Measurements from ENCODE around the gene AGL. TPM values are rescaled to one million over a fixed set of nuclear protein-coding genes. Genes with fewer than 3 reads are reported as not detected.
A peak's percentile ranks its signal among the peaks of the same experiment; 100 is the strongest.

Gene AGL
- total and polyA plus RNA-seq, 2 of the 13 experiments (the other 11 are each of a cell fraction or from before 2014, with no cell fraction given), result 4.3 to 13.1 TPM

DNA sequence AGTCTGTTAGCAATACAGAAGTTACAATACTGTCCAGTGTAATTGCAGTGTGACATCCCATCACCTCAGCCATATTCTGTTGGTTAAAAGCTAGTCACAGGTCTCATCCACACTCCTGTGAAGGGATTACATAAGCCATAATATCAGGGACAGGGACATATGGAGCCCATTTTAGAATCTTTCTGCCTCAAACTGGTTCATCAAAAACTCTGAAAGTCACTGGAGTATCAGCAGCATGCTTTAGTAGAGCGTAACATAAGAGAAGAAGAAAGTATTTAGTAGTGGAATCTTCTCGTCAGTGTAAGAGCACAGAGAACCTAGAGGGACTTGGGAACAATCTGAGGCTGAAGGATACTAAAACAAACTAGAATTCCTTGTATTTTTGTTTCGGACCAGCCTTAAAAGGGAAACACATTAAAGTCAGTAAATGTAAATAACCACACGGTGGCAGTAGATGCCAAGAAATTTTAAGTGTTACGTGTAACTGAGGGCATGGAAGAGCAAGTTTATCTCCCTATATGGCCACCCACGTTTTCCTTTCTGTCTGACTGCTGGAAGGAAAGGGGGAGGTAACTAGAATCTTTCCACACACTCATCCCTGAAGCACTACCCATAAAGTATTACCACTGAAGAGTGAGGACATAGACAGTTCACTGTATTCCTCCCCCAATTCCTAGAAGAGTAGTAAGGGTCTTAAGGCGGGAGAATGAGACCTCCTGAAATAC, 41.6 kb upstream of the AGL start (continued):
- TF ChIP-seq ZNF572 (CRISPR knock-in tag; IDR thresholded peaks at IDR 0.05), result no peak
- TF ChIP-seq GATA4 (IDR thresholded peaks at IDR 0.05; ENCODE audit: borderline replicate concordance, low read depth), result no peak
- TF ChIP-seq, protein P1, sequence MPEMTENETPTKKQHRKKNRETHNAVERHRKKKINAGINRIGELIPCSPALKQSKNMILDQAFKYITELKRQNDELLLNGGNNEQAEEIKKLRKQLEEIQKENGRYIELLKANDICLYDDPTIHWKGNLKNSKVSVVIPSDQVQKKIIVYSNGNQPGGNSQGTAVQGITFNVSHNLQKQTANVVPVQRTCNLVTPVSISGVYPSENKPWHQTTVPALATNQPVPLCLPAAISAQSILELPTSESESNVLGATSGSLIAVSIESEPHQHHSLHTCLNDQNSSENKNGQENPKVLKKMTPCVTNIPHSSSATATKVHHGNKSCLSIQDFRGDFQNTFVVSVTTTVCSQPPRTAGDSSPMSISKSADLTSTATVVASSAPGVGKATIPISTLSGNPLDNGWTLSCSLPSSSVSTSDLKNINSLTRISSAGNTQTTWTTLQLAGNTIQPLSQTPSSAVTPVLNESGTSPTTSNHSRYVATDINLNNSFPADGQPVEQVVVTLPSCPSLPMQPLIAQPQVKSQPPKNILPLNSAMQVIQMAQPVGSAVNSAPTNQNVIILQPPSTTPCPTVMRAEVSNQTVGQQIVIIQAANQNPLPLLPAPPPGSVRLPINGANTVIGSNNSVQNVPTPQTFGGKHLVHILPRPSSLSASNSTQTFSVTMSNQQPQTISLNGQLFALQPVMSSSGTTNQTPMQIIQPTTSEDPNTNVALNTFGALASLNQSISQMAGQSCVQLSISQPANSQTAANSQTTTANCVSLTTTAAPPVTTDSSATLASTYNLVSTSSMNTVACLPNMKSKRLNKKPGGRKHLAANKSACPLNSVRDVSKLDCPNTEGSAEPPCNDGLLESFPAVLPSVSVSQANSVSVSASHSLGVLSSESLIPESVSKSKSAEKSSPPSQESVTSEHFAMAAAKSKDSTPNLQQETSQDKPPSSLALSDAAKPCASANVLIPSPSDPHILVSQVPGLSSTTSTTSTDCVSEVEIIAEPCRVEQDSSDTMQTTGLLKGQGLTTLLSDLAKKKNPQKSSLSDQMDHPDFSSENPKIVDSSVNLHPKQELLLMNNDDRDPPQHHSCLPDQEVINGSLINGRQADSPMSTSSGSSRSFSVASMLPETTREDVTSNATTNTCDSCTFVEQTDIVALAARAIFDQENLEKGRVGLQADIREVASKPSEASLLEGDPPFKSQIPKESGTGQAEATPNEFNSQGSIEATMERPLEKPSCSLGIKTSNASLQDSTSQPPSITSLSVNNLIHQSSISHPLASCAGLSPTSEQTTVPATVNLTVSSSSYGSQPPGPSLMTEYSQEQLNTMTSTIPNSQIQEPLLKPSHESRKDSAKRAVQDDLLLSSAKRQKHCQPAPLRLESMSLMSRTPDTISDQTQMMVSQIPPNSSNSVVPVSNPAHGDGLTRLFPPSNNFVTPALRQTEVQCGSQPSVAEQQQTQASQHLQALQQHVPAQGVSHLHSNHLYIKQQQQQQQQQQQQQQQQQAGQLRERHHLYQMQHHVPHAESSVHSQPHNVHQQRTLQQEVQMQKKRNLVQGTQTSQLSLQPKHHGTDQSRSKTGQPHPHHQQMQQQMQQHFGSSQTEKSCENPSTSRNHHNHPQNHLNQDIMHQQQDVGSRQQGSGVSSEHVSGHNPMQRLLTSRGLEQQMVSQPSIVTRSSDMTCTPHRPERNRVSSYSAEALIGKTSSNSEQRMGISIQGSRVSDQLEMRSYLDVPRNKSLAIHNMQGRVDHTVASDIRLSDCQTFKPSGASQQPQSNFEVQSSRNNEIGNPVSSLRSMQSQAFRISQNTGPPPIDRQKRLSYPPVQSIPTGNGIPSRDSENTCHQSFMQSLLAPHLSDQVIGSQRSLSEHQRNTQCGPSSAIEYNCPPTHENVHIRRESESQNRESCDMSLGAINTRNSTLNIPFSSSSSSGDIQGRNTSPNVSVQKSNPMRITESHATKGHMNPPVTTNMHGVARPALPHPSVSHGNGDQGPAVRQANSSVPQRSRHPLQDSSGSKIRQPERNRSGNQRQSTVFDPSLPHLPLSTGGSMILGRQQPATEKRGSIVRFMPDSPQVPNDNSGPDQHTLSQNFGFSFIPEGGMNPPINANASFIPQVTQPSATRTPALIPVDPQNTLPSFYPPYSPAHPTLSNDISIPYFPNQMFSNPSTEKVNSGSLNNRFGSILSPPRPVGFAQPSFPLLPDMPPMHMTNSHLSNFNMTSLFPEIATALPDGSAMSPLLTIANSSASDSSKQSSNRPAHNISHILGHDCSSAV (CRISPR knock-in tag; IDR thresholded peaks at IDR 0.05; ENCODE audit: borderline replicate concordance), result no peak
- no peak for TF ChIP-seq ZNF292 (CRISPR knock-in tag; IDR thresholded peaks at IDR 0.05; ENCODE audit: borderline replicate concordance, low read depth)
- TF ChIP-seq KAT7 (CRISPR knock-in tag; IDR thresholded peaks at IDR 0.05; ENCODE audit: borderline replicate concordance), result no peak
- no peak for TF ChIP-seq XBP1 (CRISPR knock-in tag; IDR thresholded peaks at IDR 0.05)
- TF ChIP-seq CEBPG (CRISPR knock-in tag; IDR thresholded peaks at IDR 0.05), result 0 out of 2 replicates have a peak, but pooled peaks have one; percentile 11
- TF ChIP-seq ZNF33A (CRISPR knock-in tag; IDR thresholded peaks at IDR 0.05; ENCODE audit: borderline replicate concordance), result no peak
- no peak for TF ChIP-seq ZFAT (CRISPR knock-in tag; conservative IDR thresholded peaks at IDR 0.05)
- TF ChIP-seq, protein P2, sequence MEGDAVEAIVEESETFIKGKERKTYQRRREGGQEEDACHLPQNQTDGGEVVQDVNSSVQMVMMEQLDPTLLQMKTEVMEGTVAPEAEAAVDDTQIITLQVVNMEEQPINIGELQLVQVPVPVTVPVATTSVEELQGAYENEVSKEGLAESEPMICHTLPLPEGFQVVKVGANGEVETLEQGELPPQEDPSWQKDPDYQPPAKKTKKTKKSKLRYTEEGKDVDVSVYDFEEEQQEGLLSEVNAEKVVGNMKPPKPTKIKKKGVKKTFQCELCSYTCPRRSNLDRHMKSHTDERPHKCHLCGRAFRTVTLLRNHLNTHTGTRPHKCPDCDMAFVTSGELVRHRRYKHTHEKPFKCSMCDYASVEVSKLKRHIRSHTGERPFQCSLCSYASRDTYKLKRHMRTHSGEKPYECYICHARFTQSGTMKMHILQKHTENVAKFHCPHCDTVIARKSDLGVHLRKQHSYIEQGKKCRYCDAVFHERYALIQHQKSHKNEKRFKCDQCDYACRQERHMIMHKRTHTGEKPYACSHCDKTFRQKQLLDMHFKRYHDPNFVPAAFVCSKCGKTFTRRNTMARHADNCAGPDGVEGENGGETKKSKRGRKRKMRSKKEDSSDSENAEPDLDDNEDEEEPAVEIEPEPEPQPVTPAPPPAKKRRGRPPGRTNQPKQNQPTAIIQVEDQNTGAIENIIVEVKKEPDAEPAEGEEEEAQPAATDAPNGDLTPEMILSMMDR (CRISPR knock-in tag; IDR thresholded peaks at IDR 0.05), result peak; percentile 85
- TF ChIP-seq, protein P3, sequence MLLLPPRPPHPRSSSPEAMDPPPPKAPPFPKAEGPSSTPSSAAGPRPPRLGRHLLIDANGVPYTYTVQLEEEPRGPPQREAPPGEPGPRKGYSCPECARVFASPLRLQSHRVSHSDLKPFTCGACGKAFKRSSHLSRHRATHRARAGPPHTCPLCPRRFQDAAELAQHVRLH (CRISPR knock-in tag; IDR thresholded peaks at IDR 0.05; ENCODE audit: borderline replicate concordance, low read depth), result no peak
- TF ChIP-seq ZNF660 (CRISPR knock-in tag; IDR thresholded peaks at IDR 0.05; ENCODE audit: borderline replicate concordance, low read depth), result no peak
- TF ChIP-seq, protein P4, sequence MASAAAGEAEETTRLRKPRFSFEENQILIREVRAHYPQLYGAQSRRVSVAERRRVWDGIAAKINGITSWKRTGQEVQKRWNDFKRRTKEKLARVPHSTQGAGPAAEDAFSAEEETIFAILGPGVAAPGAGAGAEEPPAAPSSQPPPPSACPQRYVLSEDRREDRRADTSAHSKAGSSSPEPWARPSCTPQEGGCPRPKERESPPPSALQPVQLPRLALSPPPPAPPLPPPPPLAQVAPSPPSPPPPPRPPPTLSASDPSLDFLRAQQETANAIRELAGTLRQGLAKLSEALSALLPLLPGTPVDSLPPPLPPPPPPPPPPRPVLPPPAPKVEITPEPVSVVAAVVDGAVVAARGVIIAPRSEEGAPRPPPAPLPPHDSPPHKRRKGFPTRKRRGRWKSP (CRISPR knock-in tag; IDR thresholded peaks at IDR 0.05), result no peak
- TF ChIP-seq AGO2 (optimal IDR thresholded peaks at IDR 0.05; ENCODE audit: low read depth, low read length), result no peak
- TF ChIP-seq IRF2 (CRISPR knock-in tag; IDR thresholded peaks at IDR 0.05), result peak; percentile 46; the same call in 1 of the 2 replicates
- peak; percentile 60; the same call in 1 of the 2 replicates for TF ChIP-seq MIXL1 (CRISPR knock-in tag; IDR thresholded peaks at IDR 0.05)

Data from HepG2 (cell line).